H1 (cell line): ENCODE results near the gene PTMA. TPM values are rescaled to one million over a fixed set of nuclear protein-coding genes. Genes with fewer than 3 reads are reported as not detected.

ENCODE experiments used
- CTCF ChIA-PET: fragments of 300-600 bp; sonication (Branson Sonifier 250); formaldehyde crosslinking; loops from one replicate; lab custom pipeline; 2021; ENCODE audit not compliant: partially characterized antibody; lab: Charles Lee
- POLR2A ChIA-PET: fragments of 300-600 bp; sonication (Branson Sonifier 250); formaldehyde crosslinking; loops from one replicate; lab custom pipeline; 2021; ENCODE audit warnings: inconsistent platforms; ENCODE audit not compliant: partially characterized antibody; lab: Charles Lee
- DNase-seq, 2 experiments: peaks; one replicate each; pipeline versions ENCODE4 v3.0.0 to v3.0.0-alpha.2; 2010 to 2022; ENCODE audit warnings: low spot score in 2 of 2, low read depth in 1 of 2, mixed read lengths in 1 of 2
- FAIRE-seq: peaks from 2 replicates; lab custom pipeline; 2011; peaks lifted over from hg19 to GRCh38; lab: Jason Lieb, UNC
- H2AFZ ChIP-seq: 2 replicates; pipeline ENCODE4 v1.8.1; 2012; ENCODE audit warnings: low read length, inconsistent platforms
- H2AK5ac ChIP-seq: 2 replicates; pipeline ENCODE4 v1.6.1; 2013; ENCODE audit warnings: low read depth, low read length
- H2BK120ac ChIP-seq: replicated peaks from 2 replicates; pipeline ENCODE3; 2013; ENCODE audit warnings: low read depth, low read length, inconsistent platforms
- H2BK12ac ChIP-seq: 2 replicates; pipeline ENCODE4 v1.6.1; 2013; ENCODE audit warnings: low read depth, low read length
- H2BK15ac ChIP-seq: 2 replicates; pipeline ENCODE4 v1.6.1; 2013; ENCODE audit warnings: low read length
- H2BK20ac ChIP-seq: 2 replicates; pipeline ENCODE4 v1.6.1; 2013; ENCODE audit warnings: low read length
- H2BK5ac ChIP-seq: 2 replicates; pipeline ENCODE4 v1.6.1; 2013; ENCODE audit warnings: low read depth, low read length
- H3K14ac ChIP-seq: 2 replicates; pipeline ENCODE4 v1.6.1; 2013; ENCODE audit warnings: inconsistent platforms; ENCODE audit not compliant: insufficient read length
- H3K18ac ChIP-seq: 2 replicates; pipeline ENCODE4 v1.6.1; 2013; ENCODE audit warnings: low read length; ENCODE audit errors: extremely low read depth
- H3K23ac ChIP-seq: 2 replicates; pipeline ENCODE4 v1.6.1; 2013; ENCODE audit warnings: inconsistent platforms; ENCODE audit not compliant: insufficient read length
- H3K23me2 ChIP-seq: 2 replicates; pipeline ENCODE4 v1.6.1; 2013; ENCODE audit warnings: low read depth, low read length
- H3K27ac ChIP-seq: 2 replicates; pipeline ENCODE4 v1.6.1; 2011; ENCODE audit warnings: low read depth, low read length, inconsistent platforms
- H3K27me3 ChIP-seq, 4 experiments: replicated peaks in 1 of 4; 1 replicate in 1 of 4; 2 replicates in 3 of 4; pipeline versions ENCODE4 v1.6.1 to v1.8.1; 2011 to 2013; ENCODE audit warnings: low read length in 3 of 4, mild to moderate bottlenecking in 3 of 4, inconsistent platforms in 2 of 4, mixed read lengths in 2 of 4, moderate library complexity in 1 of 4; ENCODE audit not compliant: control insufficient read depth in 3 of 4, insufficient read depth in 3 of 4; ENCODE audit errors: extremely low read depth in 1 of 4
- H3K36me3 ChIP-seq, 4 experiments: 2 replicates each; pipeline versions ENCODE4 v1.6.1 to v1.8.1; 2011 to 2013; ENCODE audit warnings: mild to moderate bottlenecking in 4 of 4, low read length in 3 of 4, moderate library complexity in 2 of 4, control low read depth in 1 of 4, inconsistent platforms in 1 of 4; ENCODE audit not compliant: insufficient read depth in 4 of 4, control insufficient read depth in 2 of 4
- H3K4ac ChIP-seq: replicated peaks from 2 replicates; pipeline ENCODE3; 2013; ENCODE audit warnings: low read length, low read depth, mixed read lengths, inconsistent platforms; ENCODE audit not compliant: insufficient read length
- H3K4me1 ChIP-seq, 4 experiments: replicated peaks in 1 of 4; 1 replicate in 1 of 4; 2 replicates in 3 of 4; pipeline versions ENCODE4 v1.6.1 to v1.8.1; 2011 to 2013; ENCODE audit warnings: low read length in 3 of 4, inconsistent platforms in 2 of 4, mixed read lengths in 1 of 4; ENCODE audit not compliant: insufficient read depth in 4 of 4, control insufficient read depth in 3 of 4
- H3K4me2 ChIP-seq, 2 experiments: 2 replicates each; pipeline versions ENCODE4 v1.6.1 to v1.8.1; 2011 to 2013; ENCODE audit warnings: low read depth in 2 of 2, low read length in 2 of 2, control low read depth in 1 of 2, inconsistent platforms in 1 of 2, mild to moderate bottlenecking in 1 of 2; ENCODE audit not compliant: insufficient read depth in 1 of 2
- H3K4me3 ChIP-seq, 4 experiments: fragments of 200-600, 300-600 bp in 1 of 4; sonication (generic), shearing (Covaris generic), sonication (Bioruptor Twin) in 1 of 4; 2 replicates each; pipeline versions ENCODE4 v1.5.1 to v1.8.1; 2011 to 2016; ENCODE audit warnings: low read length in 4 of 4, low read depth in 3 of 4, control low read depth in 2 of 4, inconsistent platforms in 2 of 4, mild to moderate bottlenecking in 2 of 4, mixed read lengths in 1 of 4, moderate library complexity in 1 of 4; ENCODE audit not compliant: insufficient read depth in 2 of 4; ENCODE audit errors: extremely low read depth in 1 of 4
- H3K56ac ChIP-seq: replicated peaks from 2 replicates; pipeline ENCODE3; 2013; ENCODE audit warnings: low read depth, mild to moderate bottlenecking, mixed read lengths, low read length, inconsistent platforms; ENCODE audit not compliant: insufficient read length
- H3K79me1 ChIP-seq: 2 replicates; pipeline ENCODE4 v1.6.1; 2013; ENCODE audit warnings: low read depth, low read length, control low read depth
- H3K79me2 ChIP-seq, 2 experiments: 2 replicates each; pipeline versions ENCODE4 v1.6.1 to v1.8.1; 2012 to 2013; ENCODE audit warnings: low read length in 2 of 2, mild to moderate bottlenecking in 2 of 2, inconsistent platforms in 1 of 2; ENCODE audit not compliant: insufficient read depth in 2 of 2, control insufficient read depth in 1 of 2
- H3K9ac ChIP-seq, 4 experiments: replicated peaks in 1 of 4; 1 replicate in 1 of 4; 2 replicates in 3 of 4; pipeline versions ENCODE4 v1.6.1 to v1.8.1; 2011 to 2013; ENCODE audit warnings: low read depth in 3 of 4, low read length in 3 of 4, control low read depth in 2 of 4, mild to moderate bottlenecking in 2 of 4, moderate library complexity in 2 of 4, inconsistent platforms in 1 of 4; ENCODE audit errors: extremely low read depth in 1 of 4
- H3K9me3 ChIP-seq, 2 experiments: 2 replicates each; pipeline versions ENCODE4 v1.6.1 to v1.8.1; 2012 to 2013; ENCODE audit warnings: mild to moderate bottlenecking in 2 of 2, moderate library complexity in 2 of 2, control low read depth in 1 of 2, inconsistent platforms in 1 of 2, low read depth in 1 of 2, low read length in 1 of 2, mixed read lengths in 1 of 2; ENCODE audit not compliant: insufficient read depth in 2 of 2
- H4K20me1 ChIP-seq, 2 experiments: replicated peaks in 1 of 2; 2 replicates each; pipeline versions ENCODE3 to v1.8.1; 2011 to 2013; ENCODE audit warnings: inconsistent platforms in 2 of 2, low read length in 2 of 2, mild to moderate bottlenecking in 1 of 2; ENCODE audit not compliant: insufficient read depth in 2 of 2, control insufficient read depth in 1 of 2
- H4K5ac ChIP-seq: 2 replicates; pipeline ENCODE4 v1.6.1; 2013; ENCODE audit warnings: low read length, low read depth, mixed read lengths, inconsistent platforms; ENCODE audit not compliant: insufficient read length
- H4K8ac ChIP-seq: 2 replicates; pipeline ENCODE4 v1.8.0; 2013; ENCODE audit warnings: mild to moderate bottlenecking, moderate library complexity, low read length, inconsistent platforms; ENCODE audit not compliant: insufficient read depth; ENCODE audit errors: extremely low read depth
- H4K91ac ChIP-seq: replicated peaks from 2 replicates; pipeline ENCODE3; 2013; ENCODE audit warnings: low read length, mixed read lengths, inconsistent platforms; ENCODE audit not compliant: insufficient read length
- CBX5 ChIP-seq: fragments of 300-800, 300-1000 bp; sonication (generic); IDR thresholded peaks from 2 replicates; pipeline ENCODE4 v1.7.1; 2016; ENCODE audit warnings: antibody characterized with exemption, low read length, low read depth
- CHD2 ChIP-seq: IDR thresholded peaks from 2 replicates; pipeline ENCODE4 v1.6.1; 2012; ENCODE audit warnings: low read length, improper control_type of control experiment
- EGR1 ChIP-seq: IDR thresholded peaks from 2 replicates; pipeline ENCODE4 v1.6.1; 2011; ENCODE audit warnings: low read depth, low read length, borderline replicate concordance
- GTF2F1 ChIP-seq: IDR thresholded peaks from 2 replicates; pipeline ENCODE4 v1.6.1; 2012; ENCODE audit warnings: low read depth, low read length, improper control_type of control experiment, borderline replicate concordance
- MAFK ChIP-seq: IDR thresholded peaks from 2 replicates; pipeline ENCODE4 v1.6.1; 2012; ENCODE audit warnings: low read depth, mild to moderate bottlenecking, improper control_type of control experiment, low read length
- NRF1 ChIP-seq: IDR thresholded peaks from 2 replicates; pipeline ENCODE4 v1.6.1; 2011; ENCODE audit warnings: mild to moderate bottlenecking, low read depth, low read length, improper control_type of control experiment
- RAD21 ChIP-seq, 2 experiments: IDR thresholded peaks in 1 of 2; conservative IDR thresholded peaks in 1 of 2; 2 replicates each; pipeline ENCODE4 v1.6.1; 2011; ENCODE audit warnings: low read depth in 2 of 2, low read length in 2 of 2, improper control_type of control experiment in 1 of 2, inconsistent platforms in 1 of 2, mild to moderate bottlenecking in 1 of 2, moderate library complexity in 1 of 2
- SIN3A ChIP-seq, 2 experiments: IDR thresholded peaks in 1 of 2; conservative IDR thresholded peaks in 1 of 2; 2 replicates each; pipeline ENCODE4 v1.6.1; 2011 to 2012; ENCODE audit warnings: low read length in 2 of 2, improper control_type of control experiment in 1 of 2, low read depth in 1 of 2, mild to moderate bottlenecking in 1 of 2
- SUZ12 ChIP-seq: fragments of 200-600 bp; sonication (generic); IDR thresholded peaks from 2 replicates; pipeline ENCODE4 v1.6.1; 2012; ENCODE audit warnings: mild to moderate bottlenecking, inconsistent platforms, low read length, moderate library complexity, mixed read lengths
- TAF1 ChIP-seq: IDR thresholded peaks from 2 replicates; pipeline ENCODE4 v1.6.1; 2011; ENCODE audit warnings: mild to moderate bottlenecking, low read depth, low read length
- WGBS, 2 experiments: shearing (Covaris generic) in 1 of 2; methylation state at CpG; one replicate each; pipeline versions ENCODE4 v1.1.6 to v1.1.7; 2013 to 2015; ENCODE audit warnings: low lambda C conversion rate in 2 of 2, mixed read lengths in 2 of 2, inconsistent platforms in 1 of 2, low coverage in 1 of 2, missing lambda C conversion rate in 1 of 2; ENCODE audit not compliant: insufficient replicate concordance in 2 of 2, insufficient coverage in 1 of 2, insufficient read length in 1 of 2; ENCODE audit errors: extremely low coverage in 1 of 2, missing lambda C conversion rate in 1 of 2; 5-methylcytosine and 5-hydroxymethylcytosine counted together
- polyA plus RNA-seq, 7 experiments: library from polyadenylated mRNA; depleted of rRNA in 3 of 7; stranded (reverse) in 5 of 7; unstranded in 2 of 7; fragments of >200 nt in 5 of 7; fragments of 200-250 nt in 2 of 7; gene quantifications; 1 replicate in 5 of 7; 2 replicates in 1 of 7; 4 replicates in 1 of 7; pipeline versions ENCODE4 v1.2.1 to v1.2.3, GENCODE V29; 2011 to 2013; ENCODE audit warnings: missing spikeins in 2 of 7, mixed read lengths in 2 of 7
- total RNA-seq: library from RNA; stranded (reverse); fragmentation: NEBNext Ultra II Directional; extraction: Animal tissue kit (Norgen Biotek cat#: 25700); gene quantifications from 2 replicates; pipeline ENCODE4 v1.2.1, GENCODE V29; 2021

PTMA gene
- total and polyA plus RNA-seq, 2 of the 8 experiments (the other 6 are each of a cell fraction or from before 2014, with no cell fraction given), result 683 to 2,680 TPM

DNA sequence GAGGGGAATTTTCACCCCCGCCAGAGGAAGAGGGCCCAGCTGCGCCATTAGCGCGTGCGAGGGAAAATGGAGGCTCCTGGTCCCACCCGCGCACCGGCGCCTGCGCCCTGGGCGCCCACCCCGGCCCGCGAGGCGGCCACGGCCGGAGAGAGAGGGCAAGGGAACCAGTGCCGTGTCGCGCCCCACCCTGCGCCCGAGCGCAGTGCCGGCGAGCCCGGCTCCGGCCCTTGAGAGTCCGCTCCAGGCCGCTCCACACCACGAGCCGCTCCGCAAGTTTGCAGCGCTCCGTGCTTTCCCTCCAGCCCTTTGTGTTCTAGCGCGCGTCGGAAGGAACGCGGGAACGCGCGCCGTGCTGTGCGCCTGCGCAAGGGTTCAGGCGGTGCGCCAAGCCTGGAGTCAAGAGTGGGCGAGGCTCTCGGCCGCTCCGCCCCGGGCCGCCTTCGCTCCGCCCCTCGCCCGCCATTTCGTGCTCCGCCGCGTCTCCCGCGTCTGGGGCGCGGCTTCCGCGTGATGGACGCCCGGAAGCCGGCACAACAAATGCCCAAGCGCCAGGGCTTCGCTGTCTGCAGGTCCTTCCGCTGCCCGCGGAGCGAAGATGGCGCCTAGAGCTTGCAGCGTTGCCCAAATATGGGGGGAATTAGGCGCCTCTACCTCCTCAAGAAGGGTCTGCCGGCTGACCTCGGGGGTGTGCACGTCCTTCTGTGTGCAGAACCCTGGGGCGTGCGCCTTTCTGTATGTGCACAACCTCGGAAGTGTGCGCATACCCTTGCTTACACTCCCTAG, 46.1 kb upstream of the PTMA start:
- H4K8ac ChIP-seq, result peak overlapping the region; percentile 100
- H2BK120ac ChIP-seq, result no peak overlapping the region
- CTCF ChIA-PET, result interaction anchor here (1.5 to 11.3 kb wide), 4 partner anchors 12 to 238 kb away, joined by 4 to 148 read pairs (median 6); no protein-coding TSS in a partner anchor
- peak overlapping the region; percentile 65; the same call in 1 of the 2 replicates for H2AK5ac ChIP-seq
- H3K23ac ChIP-seq, result no peak overlapping the region
- peak overlapping the region; percentile 14 to 54 (median 24); a peak in 6 of 8 replicates for H3K4me3 ChIP-seq
- H3K23me2 ChIP-seq, result peaks cover 2% of the 10 kb centered on the region; the same call in 1 of the 2 replicates
- peak overlapping the region; percentile 8 for H3K56ac ChIP-seq
- H3K14ac ChIP-seq, result no peak overlapping the region
- H3K9ac ChIP-seq, result peak overlapping the region; percentile 66 to 92 (median 90); a peak in 6 of 7 replicates
- H3K18ac ChIP-seq, result peak overlapping the region; percentile 93
- H4K5ac ChIP-seq, result peak overlapping the region; percentile 69
- peak; percentile 97 to 98 for DNase-seq
- peak overlapping the region; percentile 37 for H3K4ac ChIP-seq
- H4K91ac ChIP-seq, result peak overlapping the region; percentile 75
- H2AFZ ChIP-seq, result no peak overlapping the region
- no peak for FAIRE-seq
- no peaks in the 10 kb centered on the region for H3K79me2 ChIP-seq
- H2BK12ac ChIP-seq, result peak overlapping the region; percentile 92
- no peaks in the 10 kb centered on the region for H3K79me1 ChIP-seq
- peak overlapping the region; percentile 78 for H2BK5ac ChIP-seq
- H3K9me3 ChIP-seq, result no peaks in the 10 kb centered on the region; a peak in 1 of 4 replicates
- POLR2A ChIA-PET, result interaction anchor here (0.7 to 7.3 kb wide), 19 partner anchors 10 to 198 kb away, joined by 3 to 100 read pairs (median 5); partner anchors contain the start of genes NCL and PTMA
- H3K4me2 ChIP-seq, result peak overlapping the region; percentile 25 to 70
- 13% methylated on average over 61 of the region's 87 CpGs; no CpG with 5 or more reads in 1 of the 2 experiments for WGBS, 2 experiments
- H2BK15ac ChIP-seq, result peak overlapping the region; percentile 98; the same call in 1 of the 2 replicates
- H3K27me3 ChIP-seq, result peaks cover 0 to 10% (median 3%) of the 10 kb centered on the region in 4 experiments; a peak in 5 of 7 replicates
- no peaks in the 10 kb centered on the region for H4K20me1 ChIP-seq
- H3K36me3 ChIP-seq, result no peaks in the 10 kb centered on the region
- peak overlapping the region; percentile 62; the same call in 1 of the 2 replicates for H2BK20ac ChIP-seq
- H3K4me1 ChIP-seq, result peaks cover 0 to 26% (median 10%) of the 10 kb centered on the region in 4 experiments; a peak in 6 of 7 replicates
- H3K27ac ChIP-seq, result peak overlapping the region; percentile 95
- TF ChIP-seq GTF2F1 (no peak; the same call in none of the 2 replicates), CBX5 (no peak), SIN3A (conservative IDR thresholded peaks at IDR 0.05 in 1 of 2, IDR thresholded peaks at IDR 0.05 in 1 of 2; ENCODE audit: low read depth in 1 of 2, low read length in 2 of 2) (0 out of 4 replicates have a peak, but pooled peaks of 1 of the 2 experiments have one; percentile 40), SUZ12 (no peak), RAD21 (IDR thresholded peaks at IDR 0.05 in 1 of 2, conservative IDR thresholded peaks at IDR 0.05 in 1 of 2; ENCODE audit: low read depth in 2 of 2, low read length in 2 of 2) (peak in 1 of 2 experiments; percentile 15; a peak in 1 of 4 replicates), CHD2 (peak; percentile 49; the same call in 1 of the 2 replicates), TAF1 (peak; percentile 97), MAFK (no peak), NRF1 (peak; percentile 95), EGR1 (no peak)
